Glomerular visceral epithelial cell (primary cell): ENCODE data around the gene STMP1.
"Not testable (repeated sequence)": the region's sequence is repeated elsewhere in the genome, so short reads cannot be mapped to it uniquely, and the experiment has no call there.

Experiments
- DNase-seq: peaks from one replicate; pipeline ENCODE4 v3.0.0-alpha.2; 2016; ENCODE audit errors: extremely low spot score

The STMP1 gene

DNA sequence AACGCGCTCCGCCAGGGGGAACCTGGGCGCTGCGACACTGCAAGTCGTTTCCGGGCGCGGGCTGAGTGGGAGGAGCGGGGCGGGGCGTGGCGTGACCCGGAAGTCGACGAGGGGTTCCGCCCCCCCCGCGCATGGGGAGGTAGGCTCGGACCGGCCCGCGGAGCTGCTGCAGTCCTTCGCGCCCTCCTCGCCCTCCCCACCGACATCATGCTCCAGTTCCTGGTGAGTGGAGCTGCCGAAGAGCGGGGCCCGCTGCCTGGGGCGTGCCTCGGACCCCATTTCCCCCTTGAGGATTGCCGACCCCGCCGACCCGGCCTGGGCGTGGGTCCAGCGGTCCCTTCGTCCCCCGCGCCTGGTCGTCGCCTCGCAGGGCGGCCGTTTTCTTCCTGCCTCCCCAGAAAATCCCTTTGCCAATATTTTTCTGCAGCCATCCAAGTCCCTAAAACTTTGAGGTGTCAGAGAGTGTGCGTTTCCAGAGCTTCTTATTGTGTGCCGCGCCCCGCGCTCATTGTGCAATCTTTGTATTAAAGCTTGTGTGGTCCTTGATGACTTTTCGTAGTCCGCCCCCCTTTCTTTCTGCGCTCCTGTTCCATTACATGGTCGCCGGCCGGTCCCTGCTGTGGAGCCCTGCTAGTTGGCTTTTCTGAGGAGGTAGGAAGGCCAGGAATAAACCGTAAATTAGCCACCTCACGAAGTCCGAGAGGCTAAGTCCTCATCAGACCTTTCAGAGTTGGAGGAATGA lies at the start of gene STMP1:
STMP1 (plus strand) TSS at position 142 of the 742 bp plus-strand sequence.
- peak; percentile 93 for DNase-seq

DNA sequence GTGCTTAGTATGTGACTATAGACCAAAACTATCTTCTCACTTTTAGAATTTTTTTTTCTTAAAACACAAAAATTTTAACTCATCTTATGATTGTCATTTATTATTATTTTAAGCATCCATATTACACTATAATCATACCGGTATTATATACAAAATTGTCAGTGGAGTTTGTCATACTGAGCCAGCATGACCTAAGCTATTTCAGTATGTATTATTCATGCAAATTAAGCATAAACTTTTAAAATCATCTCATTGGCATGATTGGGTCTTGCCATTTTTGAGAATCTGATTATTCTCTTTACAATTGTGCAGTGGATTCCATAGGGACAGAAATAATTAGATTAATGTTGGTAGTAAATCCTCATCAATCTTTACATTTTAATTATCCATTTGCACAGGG lies 46.2 kb upstream of the STMP1 start:
- no peak for DNase-seq

DNA sequence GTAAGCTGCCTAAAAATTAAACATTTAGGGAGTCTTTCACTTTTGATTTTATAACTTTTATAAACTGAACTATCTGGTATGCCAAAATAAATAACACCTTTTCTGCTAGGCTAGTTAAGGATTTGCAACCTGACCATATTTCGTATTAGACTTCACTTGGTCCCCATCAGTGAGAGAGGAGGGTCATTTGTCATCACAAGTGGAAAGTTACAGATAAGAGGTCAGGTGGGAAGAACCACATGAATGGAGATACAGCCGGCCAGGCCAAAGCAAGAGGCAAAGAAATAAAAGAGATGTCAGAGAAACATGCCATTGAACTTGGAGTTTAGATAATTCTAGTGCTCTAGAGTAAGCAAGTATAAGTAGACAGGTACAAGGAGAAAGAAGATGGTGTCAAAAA lies 44.5 kb upstream of the STMP1 start:
- no peak for DNase-seq

DNA sequence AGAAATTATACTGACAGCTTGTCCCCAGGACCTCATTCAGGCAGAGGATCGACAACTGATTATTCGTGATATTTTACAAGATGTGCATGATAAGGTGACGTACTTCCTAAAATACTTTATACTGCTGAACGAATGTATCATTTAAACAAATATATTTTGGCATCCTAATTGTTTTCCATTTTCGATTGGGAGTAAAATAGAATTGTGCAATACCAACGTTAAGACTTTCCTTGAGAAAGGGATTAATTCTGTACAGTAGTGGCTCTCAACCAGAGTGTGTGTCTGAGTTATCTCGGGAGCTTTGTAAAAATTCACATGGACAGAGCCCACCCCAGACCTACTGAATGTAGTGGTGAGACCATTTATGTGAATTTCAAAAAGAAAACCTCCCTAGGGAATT lies 43.8 kb upstream of the STMP1 start:
- DNase-seq: no peak

DNA sequence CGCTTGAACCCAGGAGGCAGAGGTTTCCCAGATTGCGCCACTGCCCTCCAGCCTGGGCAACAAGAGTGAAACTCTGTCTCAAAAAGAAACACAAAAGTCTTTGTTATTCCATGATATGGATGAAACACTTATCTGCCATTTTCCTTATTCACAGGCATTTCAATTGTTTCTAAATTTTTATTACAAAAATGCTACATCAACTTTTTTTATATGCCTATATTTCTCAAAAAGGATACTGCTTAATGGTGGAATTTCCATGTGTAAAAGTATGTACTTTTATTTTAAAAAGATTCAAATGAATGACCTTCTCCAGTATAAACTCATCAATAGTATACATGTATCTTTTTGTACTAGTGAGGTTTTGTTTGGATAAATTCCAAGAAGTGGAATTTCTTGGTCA lies 41.9 kb upstream of the STMP1 start:
- DNase-seq: no peak

DNA sequence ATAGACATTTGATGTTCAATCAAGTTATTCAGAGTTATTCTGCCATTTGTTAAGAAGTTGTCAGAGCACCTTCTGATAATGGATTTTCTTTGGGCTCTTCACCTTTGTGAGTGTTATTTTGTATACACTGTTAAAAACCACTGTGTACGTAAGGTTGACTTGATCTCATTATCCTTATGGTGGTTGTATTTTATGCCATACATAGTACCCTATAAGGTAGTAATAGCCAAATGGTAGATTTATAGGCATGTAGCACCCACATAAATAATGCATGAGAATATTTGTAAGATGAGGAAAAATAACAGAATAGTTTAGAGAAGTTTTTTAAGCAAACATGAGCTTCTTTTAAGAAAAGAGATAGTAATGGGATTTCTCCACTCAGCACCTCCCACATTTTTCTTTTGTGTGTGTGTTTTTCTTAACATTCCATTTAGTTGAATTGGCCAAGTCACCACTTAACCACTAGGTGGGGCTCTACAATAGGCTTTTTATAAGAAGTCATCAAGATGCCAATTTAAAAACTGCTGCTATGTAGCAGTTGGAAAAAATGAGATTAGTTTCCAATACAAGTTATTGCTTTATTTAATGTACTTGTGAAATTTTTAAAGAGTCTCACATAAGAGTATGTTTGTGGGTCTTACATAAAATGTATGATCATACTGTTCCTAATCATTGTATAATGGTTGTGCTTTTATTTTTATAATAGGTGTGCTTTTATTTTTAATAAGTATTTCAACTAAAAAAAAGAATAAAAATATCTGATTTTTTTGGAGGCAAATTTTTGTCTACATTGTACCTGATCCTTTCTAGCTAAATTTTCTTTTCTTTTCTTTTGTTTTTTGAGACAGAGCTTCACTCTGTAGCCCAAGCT lies 41.1 kb upstream of the STMP1 start:
- peak; percentile 70 for DNase-seq

DNA sequence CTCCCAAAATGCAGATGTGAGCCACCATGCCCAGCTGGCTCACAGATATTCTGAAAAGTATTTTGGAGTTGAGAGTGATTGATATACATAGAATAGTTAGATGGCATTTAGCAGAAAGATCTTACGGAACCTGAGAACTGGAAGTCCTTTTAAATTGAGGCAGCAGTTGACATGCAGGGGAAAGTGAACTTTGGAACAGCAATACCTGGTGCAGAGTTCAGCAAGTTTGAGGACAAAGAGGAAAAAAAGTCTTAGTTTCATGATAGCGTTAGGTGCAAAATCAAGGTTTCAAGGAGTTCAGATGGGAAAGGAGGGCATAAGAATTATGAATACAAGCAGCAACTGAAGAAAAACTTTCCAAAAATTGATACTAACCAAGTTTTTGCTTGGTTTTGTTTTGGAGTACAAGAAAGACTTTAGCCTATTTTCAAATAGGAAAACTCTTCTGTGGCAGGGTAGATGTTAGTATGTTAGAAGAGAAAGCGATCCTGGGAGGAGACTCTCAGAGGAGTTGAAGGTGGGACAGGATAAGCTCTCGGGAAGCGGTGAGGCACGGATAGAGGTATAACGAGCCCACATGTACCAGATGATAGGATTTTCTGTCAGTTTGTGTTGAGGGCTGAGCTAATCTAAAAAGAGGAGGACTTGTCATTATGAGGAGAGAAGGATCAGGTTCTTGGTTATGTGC lies 28.0 kb upstream of the STMP1 start:
- no peak for DNase-seq

DNA sequence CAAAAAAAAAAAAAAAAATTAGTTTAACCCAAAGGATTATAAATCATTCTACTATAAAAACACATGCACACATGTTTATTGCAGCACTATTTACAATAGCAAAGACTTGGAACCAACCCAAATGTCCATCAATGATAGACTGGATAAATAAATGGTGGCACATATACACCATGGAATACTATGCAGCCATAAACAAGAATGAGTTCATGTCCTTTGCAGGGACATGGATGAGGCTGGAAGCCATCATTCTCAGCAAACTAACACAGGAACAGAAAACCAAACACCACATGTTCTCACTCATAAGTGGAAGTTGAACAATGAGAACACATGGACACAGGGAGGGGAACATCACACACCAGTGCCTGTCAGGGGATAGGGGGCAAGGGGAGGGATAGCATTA lies 22.6 kb upstream of the STMP1 start:
- not testable (repeated sequence) for DNase-seq

DNA sequence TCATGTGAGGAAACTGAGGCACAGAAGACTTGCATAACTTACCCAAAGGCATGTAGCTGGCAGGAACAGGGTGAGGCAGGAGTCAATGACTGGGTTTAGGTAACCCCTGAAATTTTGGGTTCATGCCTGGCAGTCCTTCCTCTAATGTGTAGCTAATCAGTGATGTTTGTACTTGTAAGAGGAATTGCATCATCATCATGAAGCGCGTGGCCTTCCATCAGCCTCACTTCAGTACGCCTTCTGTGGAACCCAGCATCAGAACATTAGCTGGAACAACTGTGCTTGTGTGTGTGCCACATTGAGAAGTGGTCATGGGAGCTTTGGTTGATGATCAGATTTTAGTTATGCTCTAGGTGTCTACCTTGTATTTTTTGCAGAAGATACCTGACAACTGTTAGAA lies 18.2 kb upstream of the STMP1 start:
- no peak for DNase-seq

DNA sequence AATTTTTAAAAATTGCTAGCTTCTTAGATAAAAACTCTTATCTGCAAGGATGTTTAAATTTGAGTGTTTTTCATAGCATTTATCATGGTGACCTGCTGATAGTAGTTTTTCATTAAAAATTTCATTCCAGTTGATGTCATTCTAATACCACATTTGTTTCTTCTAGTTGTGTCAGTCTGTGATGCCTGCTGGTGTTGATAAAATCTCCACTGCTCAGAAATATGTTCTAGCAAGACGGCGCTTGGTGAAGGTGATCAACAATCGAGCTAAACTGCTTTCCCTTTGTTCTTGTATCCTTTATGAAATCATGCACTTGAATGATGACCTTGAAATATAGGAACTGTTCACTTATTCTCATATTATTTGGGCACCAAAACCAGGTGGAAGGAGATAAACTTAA lies 17.6 kb upstream of the STMP1 start:
- DNase-seq: no peak

DNA sequence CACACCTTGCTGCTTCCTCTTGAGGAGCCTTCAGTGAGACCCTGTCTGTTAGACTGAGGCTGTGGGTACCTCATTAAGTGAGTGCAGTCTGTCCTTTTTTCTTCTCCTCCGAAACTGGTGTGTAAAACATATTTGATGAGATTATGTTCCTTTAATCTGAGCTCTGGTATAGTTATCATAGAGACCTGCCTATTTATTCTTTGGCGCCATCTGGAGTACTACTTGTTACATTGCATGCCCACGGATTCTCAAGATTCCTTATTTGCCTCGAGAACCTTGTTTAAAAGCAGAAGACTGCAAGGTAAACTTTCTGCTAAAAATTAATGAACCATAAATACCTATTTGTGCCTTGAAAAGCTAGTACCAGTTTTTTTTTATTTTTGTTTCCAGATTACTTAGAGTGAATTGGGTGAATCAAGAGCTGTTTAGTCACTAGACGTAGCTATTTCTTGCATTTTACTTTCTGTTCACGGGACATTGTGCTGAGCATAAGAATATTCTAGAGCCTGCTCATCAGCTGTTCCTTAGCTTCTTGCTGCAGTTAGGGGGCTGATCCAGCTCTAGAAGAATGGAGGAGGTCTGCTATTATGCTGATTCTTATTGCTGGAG lies 16.9 kb upstream of the STMP1 start:
- DNase-seq: peak; percentile 27

DNA sequence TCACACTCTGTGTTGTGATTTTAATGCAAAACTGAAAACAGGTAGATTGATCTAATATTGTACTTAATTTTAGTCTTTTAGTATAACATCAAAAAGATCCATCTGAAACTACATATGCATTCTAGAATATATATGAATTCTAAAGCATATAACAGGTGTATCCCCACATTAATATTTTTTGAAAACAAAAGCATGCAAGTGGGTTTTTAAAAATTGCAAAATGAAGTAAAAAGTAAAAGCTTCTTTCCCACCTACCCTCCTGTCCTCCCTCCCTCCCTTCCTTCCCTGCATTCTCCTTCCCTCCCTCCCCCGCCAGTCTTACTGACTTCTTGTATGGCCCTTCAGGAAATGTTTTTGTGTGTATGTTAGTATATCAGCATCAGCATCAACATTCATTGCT lies 14.6 kb upstream of the STMP1 start:
- DNase-seq: no peak

DNA sequence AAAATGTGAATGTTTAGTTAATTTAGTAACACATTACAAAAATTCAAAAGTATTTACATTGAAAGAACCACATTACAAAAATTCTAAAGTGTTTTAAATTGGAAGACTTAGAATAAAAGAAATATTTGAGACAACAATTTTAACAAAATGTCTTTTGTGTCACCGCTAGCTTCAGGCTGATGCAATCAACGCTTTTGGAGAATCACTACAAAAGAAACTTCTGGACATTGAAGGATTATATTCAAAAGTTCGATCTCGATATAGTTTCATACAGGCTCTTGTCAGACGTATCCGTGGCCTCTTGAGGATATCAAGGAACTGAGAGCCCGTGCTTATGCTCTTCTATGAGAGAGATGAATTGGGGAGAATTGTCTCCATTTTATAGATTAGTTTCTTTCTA lies 14.1 kb upstream of the STMP1 start:
- no peak for DNase-seq

DNA sequence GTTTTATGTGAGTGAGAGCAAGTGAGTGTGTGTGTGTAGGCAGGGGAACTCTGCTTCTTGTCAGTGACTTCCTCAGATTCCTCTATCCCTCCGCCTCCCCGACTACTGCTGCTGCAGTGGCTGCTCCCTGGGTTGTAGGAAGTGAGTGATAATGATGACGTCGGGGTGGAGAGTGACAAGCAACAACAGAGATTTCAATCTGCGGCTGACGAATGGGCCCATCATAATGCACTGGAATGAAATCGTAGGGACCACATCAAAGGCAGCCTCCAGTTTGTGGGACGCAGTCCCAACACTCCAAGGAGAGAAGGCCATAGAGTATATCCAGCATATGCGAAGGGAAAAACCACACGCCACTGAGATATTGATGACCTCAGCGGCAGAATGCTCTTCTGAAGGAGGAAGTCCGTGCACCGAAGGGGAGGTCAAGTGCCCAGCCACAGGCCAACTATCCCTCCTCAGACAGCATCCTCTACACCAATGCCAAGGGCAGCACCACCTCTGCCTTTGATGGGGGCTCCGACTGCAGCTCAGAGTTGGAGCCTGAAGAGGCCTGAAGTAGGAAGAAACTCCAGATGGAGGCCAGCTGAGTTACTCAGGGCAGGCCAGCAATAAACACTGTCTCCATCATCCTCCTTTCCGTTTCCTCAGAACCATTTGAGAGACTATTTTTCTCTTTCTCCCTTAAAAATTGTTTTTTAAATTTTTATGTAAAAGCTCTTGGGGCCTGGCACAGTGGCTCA lies 11.3 kb upstream of the STMP1 start:
- no peak for DNase-seq

DNA sequence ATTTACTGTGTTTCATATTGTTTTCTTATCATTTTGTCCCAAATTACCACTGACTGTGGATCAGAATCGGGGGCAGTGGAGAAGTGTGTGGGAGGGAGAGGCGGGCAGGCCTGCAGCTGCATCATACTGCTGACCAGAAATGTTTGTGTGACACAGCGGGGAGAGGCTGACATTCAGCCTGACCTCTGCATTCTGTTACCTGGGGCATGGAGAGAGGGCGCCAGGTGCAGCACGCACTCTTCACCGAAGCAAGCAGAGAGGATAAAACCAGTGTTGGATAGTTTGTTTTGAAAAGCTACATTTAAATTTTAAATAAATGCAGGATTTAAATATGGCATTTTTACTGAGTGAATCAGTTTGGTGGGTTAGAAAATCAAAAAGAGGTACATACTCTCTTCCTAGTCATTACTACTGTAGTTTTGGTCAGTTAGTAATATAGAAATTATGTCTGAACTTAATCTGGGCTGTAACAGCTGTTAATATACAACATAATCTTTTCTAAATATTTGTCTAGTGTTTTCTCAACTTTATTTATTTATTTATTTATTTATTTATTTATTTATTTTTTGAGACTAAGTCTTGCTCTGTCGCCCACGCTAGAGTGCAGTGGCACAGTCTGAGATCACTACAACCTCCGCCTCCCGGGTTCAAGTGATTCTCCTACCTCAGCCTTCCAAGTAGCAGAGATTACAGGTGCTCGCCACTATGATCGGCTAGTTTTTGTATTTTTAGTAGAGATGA lies 8.8 kb upstream of the STMP1 start:
- no peak for DNase-seq

DNA sequence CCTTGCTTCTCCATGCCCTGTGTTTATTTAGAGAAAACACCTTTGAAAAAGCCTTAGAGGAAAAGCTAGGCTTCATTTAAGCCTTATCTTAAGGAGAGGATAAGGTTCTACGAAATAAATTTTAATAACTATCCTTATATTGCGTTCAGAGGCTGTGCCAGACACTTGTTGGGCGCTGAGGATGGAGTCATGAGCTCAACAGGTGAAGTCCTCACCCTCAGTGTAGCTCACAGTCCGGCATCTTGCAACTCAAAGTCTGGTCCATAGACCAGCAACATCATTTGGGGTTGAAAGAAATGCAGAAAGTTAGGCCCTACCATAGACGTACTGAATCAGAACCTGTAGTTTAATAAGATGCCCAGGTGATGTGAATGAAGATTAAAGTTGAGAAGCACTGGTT lies 3.8 kb upstream of the STMP1 start:
- no peak for DNase-seq

DNA sequence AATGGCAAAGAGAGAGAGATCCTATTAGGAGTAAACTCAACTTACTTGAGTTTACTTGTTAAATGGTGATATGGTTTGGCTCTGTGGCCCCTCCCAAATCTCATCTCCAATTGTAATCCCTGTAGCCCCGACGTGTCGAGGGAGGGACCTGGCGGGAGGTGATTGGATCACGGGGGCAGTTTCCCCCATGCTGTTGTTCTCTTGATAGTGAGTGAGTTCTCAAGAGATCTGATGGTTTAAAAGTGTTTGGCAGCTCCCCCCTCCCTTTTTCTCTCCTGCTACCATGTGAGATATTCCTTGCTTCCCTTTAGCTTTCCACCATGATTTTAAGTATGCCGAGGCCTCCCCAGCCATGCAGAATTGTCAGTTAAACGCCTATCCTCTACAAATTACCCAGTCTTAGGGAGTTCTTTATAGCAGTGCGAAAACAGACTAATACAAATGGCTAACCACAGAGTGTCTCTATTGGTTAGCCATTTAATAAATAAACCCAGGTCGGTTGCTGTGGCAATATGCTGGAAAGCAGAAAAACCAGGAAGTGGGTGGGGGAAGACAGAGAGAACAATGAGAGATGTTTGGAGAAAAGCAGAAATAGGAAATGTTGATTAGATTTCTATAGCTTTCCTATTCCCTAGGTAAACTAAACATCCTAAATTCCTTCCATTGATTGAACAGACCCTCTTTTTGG lies 3.0 kb upstream of the STMP1 start:
- DNase-seq: peak; percentile 43

DNA sequence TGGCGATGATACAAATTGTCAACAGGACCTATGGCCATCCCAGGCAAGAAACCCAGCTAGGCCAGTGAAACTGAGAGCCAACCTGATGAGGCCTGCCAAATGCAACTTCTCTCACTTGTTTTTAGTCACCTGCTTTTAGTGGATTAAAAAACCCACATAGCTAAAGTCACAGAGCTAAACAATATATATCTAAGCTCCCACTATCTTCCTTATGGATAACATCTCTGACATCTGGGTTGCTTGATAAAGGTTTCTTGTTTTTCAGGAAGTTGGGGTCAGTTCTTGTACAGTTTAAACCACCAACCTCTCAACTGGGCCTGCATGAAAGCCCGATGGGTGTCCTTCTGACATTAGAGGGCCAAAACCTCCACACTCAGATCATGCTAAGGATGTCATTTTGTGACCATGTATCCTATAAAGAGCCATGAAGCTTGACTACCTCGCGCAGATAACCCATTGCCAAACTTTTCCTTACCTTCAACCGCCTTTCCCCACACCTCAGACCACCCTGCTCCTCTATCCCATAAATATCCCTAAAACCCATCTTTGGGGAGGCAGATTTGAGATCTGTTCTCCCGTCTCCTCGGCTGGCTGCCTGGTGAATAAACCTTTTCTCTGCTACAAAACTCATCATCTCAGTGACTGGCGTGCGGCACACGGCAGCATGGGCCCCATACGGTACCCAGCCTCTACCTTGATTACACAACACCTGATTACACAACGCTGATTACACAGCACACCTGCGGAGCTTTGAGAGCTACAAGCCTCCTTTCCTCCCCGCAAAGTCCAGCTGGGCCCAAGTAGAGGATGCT lies 797 bp upstream of the STMP1 start:
- DNase-seq: no peak

DNA sequence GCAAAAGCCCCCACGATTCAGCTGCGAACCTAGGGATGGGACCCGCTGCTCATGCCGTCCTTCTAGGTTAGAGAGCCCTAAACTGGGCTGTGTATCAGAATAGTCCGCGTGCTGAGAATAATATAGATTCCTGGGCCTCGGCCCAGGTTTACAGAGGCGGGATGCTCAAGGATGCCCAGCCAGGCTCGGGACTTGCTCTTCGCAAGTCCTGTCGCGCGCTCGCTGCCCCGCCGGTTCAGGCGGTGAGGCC lies 266 bp upstream of the STMP1 start:
- DNase-seq: no peak
